ENCODE results near the gene OCA2.

Gene OCA2

DNA sequence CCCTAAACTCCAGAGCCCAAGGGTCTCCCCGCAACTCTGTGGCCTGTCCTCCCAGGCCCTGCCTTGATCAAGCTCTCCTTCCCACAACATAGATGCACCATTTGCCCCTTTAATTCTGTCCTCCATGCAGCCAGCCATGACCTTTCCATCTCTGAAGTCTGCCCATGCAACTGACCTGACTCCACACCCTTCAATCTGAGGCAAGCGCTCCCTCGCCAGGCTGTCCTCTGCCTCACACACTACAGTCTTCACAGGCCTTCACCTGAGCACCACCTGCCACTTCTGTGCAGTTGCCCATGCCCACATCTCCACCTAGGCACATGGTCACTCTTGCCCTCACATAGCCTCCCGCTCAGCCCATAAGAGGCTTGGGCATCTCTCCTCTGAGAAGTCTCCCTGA is 244.0 kb downstream of the OCA2 start:
- TF ChIP-seq YY1 (IDR thresholded peaks at IDR 0.05; ENCODE audit: low read depth) (no peak), TEAD4 (IDR thresholded peaks at IDR 0.05) (no peak), EGR1 (IDR thresholded peaks at IDR 0.05) (no peak), TCF12 (IDR thresholded peaks at IDR 0.05; ENCODE audit: low read depth) (no peak), MAX (IDR thresholded peaks at IDR 0.05) (no peak), TAF1 (IDR thresholded peaks at IDR 0.05; ENCODE audit: low read depth) (no peak), CREB1 (IDR thresholded peaks at IDR 0.05; ENCODE audit: low read depth) (no peak), EP300 (IDR thresholded peaks at IDR 0.05; ENCODE audit: borderline replicate concordance) (no peak), FOXM1 (IDR thresholded peaks at IDR 0.05; ENCODE audit: borderline replicate concordance, low read depth) (no peak), NFIC (IDR thresholded peaks at IDR 0.05) (no peak), RAD21 (IDR thresholded peaks at IDR 0.05; ENCODE audit: low read depth) (no peak), USF1 (IDR thresholded peaks at IDR 0.05) (no peak), CEBPB (IDR thresholded peaks at IDR 0.05) (no peak)
- TF ChIP-seq, protein P1, sequence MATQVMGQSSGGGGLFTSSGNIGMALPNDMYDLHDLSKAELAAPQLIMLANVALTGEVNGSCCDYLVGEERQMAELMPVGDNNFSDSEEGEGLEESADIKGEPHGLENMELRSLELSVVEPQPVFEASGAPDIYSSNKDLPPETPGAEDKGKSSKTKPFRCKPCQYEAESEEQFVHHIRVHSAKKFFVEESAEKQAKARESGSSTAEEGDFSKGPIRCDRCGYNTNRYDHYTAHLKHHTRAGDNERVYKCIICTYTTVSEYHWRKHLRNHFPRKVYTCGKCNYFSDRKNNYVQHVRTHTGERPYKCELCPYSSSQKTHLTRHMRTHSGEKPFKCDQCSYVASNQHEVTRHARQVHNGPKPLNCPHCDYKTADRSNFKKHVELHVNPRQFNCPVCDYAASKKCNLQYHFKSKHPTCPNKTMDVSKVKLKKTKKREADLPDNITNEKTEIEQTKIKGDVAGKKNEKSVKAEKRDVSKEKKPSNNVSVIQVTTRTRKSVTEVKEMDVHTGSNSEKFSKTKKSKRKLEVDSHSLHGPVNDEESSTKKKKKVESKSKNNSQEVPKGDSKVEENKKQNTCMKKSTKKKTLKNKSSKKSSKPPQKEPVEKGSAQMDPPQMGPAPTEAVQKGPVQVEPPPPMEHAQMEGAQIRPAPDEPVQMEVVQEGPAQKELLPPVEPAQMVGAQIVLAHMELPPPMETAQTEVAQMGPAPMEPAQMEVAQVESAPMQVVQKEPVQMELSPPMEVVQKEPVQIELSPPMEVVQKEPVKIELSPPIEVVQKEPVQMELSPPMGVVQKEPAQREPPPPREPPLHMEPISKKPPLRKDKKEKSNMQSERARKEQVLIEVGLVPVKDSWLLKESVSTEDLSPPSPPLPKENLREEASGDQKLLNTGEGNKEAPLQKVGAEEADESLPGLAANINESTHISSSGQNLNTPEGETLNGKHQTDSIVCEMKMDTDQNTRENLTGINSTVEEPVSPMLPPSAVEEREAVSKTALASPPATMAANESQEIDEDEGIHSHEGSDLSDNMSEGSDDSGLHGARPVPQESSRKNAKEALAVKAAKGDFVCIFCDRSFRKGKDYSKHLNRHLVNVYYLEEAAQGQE (IDR thresholded peaks at IDR 0.05; ENCODE audit: low read depth) = no peak

- TF ChIP-seq EGR1 (IDR thresholded peaks at IDR 0.05) = no peak
- TF ChIP-seq FOXM1 (IDR thresholded peaks at IDR 0.05; ENCODE audit: borderline replicate concordance, low read depth) = no peak
These were observed 244.5 kb downstream of the OCA2 start for GRCh38 chr15:27854601-27855000.

- TF ChIP-seq EGR1 (IDR thresholded peaks at IDR 0.05) = no peak
These were observed 245.3 kb downstream of the OCA2 start for GRCh38 chr15:27853624-27854455.

DNA sequence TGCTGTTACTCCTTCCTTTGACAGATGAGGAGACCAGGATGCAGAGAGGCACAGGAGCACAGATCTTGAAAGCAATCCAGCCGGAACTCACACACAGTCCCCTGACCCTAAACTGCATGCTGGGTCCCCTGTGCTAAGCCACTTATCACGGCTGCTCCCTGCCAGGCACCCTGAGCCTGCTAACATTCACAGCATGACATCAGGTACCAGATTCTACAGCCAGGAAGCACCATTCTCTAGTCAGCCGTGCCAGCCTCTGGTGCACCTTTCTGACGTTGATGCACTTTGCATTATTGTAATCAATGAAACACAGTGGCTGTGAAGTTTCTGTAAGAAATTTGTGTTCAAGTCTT is 247.3 kb downstream of the OCA2 start:
- TF ChIP-seq EP300 (IDR thresholded peaks at IDR 0.05; ENCODE audit: borderline replicate concordance) (no peak), CEBPB (IDR thresholded peaks at IDR 0.05) (no peak), CREB1 (IDR thresholded peaks at IDR 0.05; ENCODE audit: low read depth) (no peak)
- TF ChIP-seq, protein P1 (IDR thresholded peaks at IDR 0.05; ENCODE audit: low read depth) = no peak

DNA sequence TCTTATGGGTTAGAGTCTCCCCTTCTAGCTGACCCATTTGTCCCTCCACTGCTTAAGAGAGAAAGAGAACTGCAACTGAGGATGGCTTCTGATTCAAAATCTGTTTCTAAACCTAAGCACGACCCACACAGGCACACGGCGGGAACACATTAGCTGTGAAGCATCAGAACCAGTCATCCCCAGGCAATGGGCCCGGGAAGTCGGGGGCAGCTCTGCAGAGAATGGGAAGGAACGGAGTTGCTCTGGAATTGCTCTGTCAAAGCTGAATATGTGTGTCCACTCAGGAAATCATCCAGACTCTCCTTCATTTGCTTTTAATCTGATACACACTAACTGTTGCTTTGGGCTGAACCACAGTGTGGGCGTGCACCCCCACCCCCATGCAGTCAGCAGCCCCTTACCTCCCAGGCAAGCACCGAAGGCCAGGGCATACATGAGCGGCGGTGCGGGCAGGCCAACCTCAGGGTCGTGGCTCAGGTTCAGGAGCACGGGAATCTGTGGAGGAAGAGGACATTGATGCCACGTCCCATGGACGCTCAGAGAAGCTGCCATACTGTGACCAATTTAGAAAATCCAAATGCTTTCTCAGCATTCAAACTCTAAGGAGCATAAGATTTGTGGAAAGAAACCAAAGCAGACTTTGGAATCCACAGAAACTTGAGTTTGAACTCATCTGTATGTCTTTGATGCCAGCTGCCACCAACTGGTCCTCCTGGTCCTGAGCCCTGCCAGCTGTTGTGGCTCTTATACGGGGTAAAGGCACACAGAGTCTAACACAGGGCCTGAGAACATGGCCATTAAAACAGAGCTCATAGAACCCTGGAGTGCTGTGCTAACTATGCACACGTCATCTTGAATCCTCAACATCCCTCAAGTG is 247.9 kb downstream of the OCA2 start:
- TF ChIP-seq CEBPB (IDR thresholded peaks at IDR 0.05) (no peak), RAD21 (IDR thresholded peaks at IDR 0.05; ENCODE audit: low read depth) (no peak), TEAD4 (IDR thresholded peaks at IDR 0.05) (no peak), ZBTB7A (IDR thresholded peaks at IDR 0.05; ENCODE audit: low read depth) (no peak), USF1 (IDR thresholded peaks at IDR 0.05) (no peak), EGR1 (IDR thresholded peaks at IDR 0.05) (no peak), MAX (IDR thresholded peaks at IDR 0.05) (no peak), NFIC (IDR thresholded peaks at IDR 0.05) (no peak), CREB1 (IDR thresholded peaks at IDR 0.05; ENCODE audit: low read depth) (no peak), TCF12 (IDR thresholded peaks at IDR 0.05; ENCODE audit: low read depth) (no peak), FOXM1 (IDR thresholded peaks at IDR 0.05; ENCODE audit: borderline replicate concordance, low read depth) (no peak), YY1 (IDR thresholded peaks at IDR 0.05; ENCODE audit: low read depth) (no peak), EP300 (IDR thresholded peaks at IDR 0.05; ENCODE audit: borderline replicate concordance) (no peak), TAF1 (IDR thresholded peaks at IDR 0.05; ENCODE audit: low read depth) (no peak)
- TF ChIP-seq, protein P1 (IDR thresholded peaks at IDR 0.05; ENCODE audit: low read depth) = no peak
